HG03457 (cell line): Measurements from ENCODE around the gene MRM2.

ENCODE experiments used
- ATAC-seq: cut with Tn5 transposase; IDR thresholded peaks from one replicate; pipeline ENCODE4 v1.9.1; 2021; ENCODE audit warnings: moderate number of reproducible peaks; ENCODE audit not compliant: unreplicated experiment

Gene MRM2

DNA sequence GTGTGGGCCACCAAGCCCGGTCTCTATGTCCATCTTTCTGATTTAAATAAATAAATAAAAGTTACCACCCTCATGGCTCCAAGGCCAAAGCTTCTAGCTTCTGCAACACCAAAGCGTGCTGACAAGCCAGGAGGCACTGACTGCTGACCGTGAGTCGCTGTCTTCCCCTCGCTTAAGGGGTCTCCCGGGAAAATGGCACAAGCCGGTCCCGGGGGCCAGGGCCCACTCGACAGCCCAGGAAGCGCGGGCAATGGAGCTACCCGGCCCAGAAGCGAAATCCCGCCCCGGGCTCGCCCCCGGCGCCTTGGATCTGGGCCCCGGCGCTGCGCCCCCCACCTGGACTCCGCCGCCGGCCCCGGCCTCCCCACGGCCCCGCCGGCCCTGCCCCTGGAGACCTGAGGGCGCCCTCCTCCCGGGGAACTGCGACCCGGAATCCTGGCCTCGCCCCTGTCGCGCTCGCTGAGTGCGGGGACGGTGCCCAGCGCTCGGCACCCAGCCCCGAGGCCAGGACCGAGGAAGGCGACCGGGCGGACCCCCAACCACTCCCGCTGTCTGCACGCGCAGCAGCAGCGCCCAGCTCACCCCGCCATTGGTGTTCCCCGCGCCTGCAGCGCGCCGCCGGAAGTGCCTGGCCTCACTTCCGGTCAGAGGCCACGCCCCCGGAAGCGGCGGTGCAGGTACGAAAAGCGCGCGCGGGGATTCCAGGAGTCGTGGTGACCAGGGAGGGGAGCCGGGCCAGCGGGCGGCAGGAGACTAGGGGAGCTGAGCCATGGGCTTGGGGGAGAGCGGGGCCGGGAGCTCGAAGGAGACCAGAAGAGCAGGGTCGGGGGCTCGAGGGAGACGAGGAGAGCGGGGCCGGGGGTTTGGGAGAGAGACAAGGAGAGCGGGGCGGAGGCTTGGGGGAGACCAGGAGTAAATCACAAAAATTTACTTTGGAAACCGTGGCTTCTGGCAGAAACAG, at the start of gene MRM2, which contains the start of gene NUDT1:
Gene MRM2 (minus strand): TSS at position 626 of the 961 bp plus-strand sequence. CDS start 36 bp downstream, at position 590.
Gene NUDT1 (plus strand): TSS at position 647 of the 961 bp plus-strand sequence. CDS start 2,349 bp downstream, outside the sequence.
- ATAC-seq: no peak

GRCh38 chr7:2290877-2291276, 48.9 kb upstream of the MRM2 start:
- ATAC-seq: no peak

GRCh38 chr7:2289621-2290020, 47.6 kb upstream of the MRM2 start:
- ATAC-seq: no peak

- no peak for ATAC-seq
Measured at GRCh38 chr7:2289111-2289586, 47.1 kb upstream of the MRM2 start.

DNA sequence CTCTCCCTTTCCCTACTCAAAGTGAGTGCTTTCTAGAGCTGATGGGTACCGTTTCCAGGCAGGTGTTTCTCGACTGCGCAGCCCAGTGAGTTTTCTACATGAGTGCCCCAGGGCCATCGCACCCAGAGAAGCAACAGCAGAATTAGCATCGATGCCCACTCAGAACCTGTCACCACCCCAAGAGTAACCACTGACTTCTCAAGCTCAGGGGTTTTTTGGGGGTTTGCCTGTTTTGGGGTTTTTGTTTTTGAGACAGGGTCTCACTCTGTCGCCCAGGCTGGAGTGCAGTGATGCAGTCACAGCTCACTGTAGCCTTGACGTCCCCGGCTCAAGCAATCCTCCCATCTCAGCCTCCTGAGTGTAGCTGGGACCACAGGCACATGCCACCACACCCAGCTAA, 46.5 kb upstream of the MRM2 start:
- no peak for ATAC-seq

DNA sequence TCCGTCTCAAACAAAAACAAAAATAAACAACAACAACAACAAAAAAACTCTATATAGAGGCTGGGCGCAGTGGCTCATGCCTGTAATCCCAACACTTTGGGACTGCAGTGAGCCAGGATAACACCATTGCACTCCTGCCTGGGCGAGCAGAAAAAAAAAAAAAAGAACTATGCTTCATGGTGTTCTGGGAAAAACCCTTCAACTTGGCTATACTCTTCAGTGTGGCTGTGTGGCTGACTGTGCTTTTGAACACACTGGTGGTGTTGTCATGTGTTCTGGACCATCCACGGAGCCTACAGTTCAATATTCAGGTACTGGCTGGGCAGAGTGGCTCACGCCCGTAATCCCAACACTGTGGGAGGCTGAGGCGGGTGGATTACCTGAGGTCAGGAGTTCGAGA, 45.7 kb upstream of the MRM2 start:
- ATAC-seq: no peak

GRCh38 chr7:2283074-2283473, 41.1 kb upstream of the MRM2 start:
- ATAC-seq: no peak

GRCh38 chr7:2282185-2282751, 40.3 kb upstream of the MRM2 start:
- ATAC-seq: no peak

DNA sequence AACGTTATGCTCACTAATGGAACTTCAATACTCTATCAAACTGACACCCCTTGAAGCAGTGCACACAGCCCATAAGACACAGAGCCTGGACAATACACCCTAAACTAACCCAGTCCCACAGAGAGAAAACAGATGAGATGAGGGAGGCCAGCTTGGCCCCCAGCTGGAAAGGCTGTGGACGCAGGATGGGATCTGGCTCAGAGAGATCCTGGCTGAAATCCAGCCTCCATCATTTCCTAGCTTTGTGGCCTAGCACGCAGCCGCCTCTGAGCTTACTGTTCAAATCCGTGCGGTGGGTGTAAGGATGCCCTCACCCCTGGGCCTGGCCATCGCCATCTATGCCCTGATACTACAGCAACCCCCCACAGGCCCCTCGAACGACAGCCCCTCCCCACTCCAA, 39.5 kb upstream of the MRM2 start:
- no peak for ATAC-seq

GRCh38 chr7:2280424-2280823, 38.4 kb upstream of the MRM2 start:
- ATAC-seq: no peak

DNA sequence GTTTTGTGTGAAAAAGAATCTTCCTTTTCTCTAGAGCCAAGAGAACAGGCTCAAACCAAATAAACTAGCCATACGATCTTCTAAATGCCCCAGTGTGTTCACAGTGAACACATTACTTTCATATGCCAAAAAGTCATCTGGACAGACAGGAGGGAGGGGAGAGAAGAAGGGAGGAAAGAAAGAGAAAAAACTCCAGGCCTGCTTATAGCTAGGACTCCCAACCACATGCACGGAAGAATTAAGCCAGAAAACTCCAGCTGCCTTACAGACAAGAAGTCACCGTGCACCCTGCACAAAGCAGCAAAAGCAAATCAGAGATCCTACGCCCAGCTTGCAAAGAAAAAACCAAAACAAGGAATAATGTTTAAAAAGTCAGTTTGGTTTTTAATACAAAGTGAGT, 37.9 kb upstream of the MRM2 start:
- no peak for ATAC-seq

DNA sequence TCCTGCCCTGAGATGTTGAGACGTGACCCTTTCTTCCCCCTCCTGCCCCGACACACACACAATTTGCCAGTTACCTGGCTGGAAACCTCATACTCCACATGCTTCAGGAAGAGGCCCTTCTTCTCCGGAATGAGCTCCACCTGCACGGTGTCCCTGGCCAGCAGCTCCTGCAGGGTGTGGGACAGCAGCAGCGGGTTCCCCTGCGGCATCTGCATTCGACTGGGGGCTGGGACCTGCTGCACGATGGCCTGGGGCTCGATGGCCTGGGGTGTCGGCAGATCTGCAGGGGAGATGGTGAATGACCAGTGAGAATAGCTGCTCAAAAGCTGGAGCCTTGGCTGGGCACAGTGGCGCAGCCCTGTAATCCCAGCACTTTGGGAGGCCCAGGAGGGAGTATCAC, 36.0 kb upstream of the MRM2 start:
- ATAC-seq: no peak

DNA sequence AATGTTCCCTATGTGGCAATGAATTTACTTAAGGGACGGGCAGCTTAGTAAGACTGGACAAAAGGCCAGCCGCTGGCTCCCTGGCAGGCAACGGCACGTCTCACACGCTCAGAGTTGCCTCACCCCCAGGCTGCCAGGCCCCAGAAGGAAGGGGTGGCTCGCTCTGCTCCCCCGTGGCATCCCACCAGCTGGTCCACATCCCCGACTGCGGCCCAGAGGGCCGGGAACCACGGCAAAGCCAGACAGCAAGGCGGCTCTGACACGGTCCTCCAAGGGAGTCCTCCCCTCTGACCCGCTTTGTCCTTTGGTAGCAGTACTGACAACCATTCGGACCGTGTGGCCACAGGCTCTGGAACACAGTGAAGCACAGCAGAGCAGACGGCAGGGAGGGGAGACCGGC, 34.1 kb upstream of the MRM2 start:
- ATAC-seq: no peak

- ATAC-seq: no peak
Measured at GRCh38 chr7:2275101-2275500, 33.1 kb upstream of the MRM2 start.

DNA sequence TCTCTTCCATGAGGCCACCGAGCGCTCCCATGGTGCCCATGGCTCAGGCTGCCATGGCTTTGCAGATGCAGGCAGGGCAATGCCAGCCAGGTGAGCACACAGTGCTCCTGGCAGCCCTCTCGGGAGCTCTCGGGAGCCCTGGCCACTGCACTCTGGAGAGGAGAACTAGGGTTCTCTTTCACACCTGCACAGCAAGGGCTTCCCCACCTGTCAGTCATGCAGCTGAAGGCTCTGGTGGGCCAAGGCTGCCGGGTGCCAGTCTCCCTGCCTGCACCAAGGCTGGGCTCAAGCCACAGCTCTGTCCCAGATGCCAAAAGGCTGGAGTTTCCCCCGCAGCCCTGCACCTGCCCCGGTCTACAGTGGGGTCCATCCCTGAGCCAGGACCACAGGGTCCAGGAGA, 32.7 kb upstream of the MRM2 start:
- ATAC-seq: no peak

GRCh38 chr7:2273866-2274265, 31.9 kb upstream of the MRM2 start:
- ATAC-seq: no peak

- no peak for ATAC-seq
Measured at GRCh38 chr7:2272031-2272430, 30.0 kb upstream of the MRM2 start.

- ATAC-seq: no peak
Measured at GRCh38 chr7:2271273-2272026, 29.4 kb upstream of the MRM2 start.

DNA sequence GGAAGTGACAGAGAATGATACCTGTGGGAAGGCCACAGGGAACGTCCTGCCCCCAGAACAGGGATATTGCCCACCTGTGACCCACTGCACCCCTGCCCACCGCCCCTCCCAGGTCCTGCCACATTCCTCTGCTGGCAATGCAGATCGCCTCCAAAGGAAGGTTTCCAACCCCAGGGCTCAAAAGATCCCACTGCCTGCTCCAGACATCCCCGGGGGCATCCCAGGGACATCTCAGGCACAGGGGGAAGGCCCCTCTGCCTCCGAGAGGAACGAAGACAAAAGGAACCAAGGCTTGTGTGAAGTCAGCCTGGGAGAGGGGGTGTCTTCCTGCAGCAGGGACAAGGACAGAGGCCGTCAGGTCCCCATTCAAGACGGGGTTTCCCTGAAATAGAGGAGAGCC, 28.5 kb upstream of the MRM2 start:
- no peak for ATAC-seq

DNA sequence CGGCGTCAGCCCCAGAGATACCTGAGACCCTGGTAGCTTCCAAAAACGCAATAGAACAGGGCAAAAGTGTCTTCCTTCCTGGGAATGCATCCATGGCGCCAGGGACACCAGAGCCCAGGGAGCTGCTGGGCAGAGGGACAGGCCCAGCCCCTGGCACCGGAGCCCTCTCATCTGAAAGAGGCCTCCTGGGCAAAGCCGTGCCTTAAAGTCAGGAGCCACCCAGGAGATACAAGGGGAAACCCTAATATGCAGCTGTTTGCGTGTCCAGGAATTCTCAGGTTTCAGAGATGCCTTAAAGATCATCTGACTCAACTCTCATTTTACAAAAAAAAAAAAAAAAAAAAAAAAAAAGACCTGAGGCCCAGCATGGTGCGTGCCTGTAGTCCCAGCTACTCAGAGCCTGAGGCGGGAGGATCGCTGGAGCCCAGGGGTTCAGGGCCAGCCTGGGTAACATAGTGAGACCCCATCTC, 28.0 kb upstream of the MRM2 start:
- no peak for ATAC-seq
